KOPT-K1 (cell line): ENCODE measurements around the gene MRPL39.
"Not testable (repeated sequence)": the region's sequence is repeated elsewhere in the genome, so short reads cannot be mapped to it uniquely, and the experiment has no call there.

Experiments used
- H3K27ac ChIP-seq: fragments of 200-600 bp; sonication (generic); 2 replicates; pipeline ENCODE4 v1.5.1; 2016; ENCODE audit warnings: antibody characterized with exemption, mild to moderate bottlenecking, low read depth, low read length; ENCODE audit not compliant: poor library complexity, severe bottlenecking
- H3K36me3 ChIP-seq: fragments of 200-600 bp; sonication (generic); 2 replicates; pipeline ENCODE4 v1.5.1; 2017; ENCODE audit warnings: antibody characterized with exemption, mild to moderate bottlenecking, low read length, moderate library complexity; ENCODE audit not compliant: insufficient read depth
- H3K9me3 ChIP-seq: fragments of 200-600 bp; sonication (generic); 2 replicates; pipeline ENCODE4 v1.5.1; 2017; ENCODE audit warnings: antibody characterized with exemption, low read length, mild to moderate bottlenecking; ENCODE audit not compliant: insufficient read depth, poor library complexity, severe bottlenecking

MRPL39 gene

GRCh38 chr21:25626757-25627156 is 19.5 kb upstream of the MRPL39 start:
- Histone ChIP-seq H3K9me3 (no peaks in the 10 kb centered on the region), H3K27ac (no peak overlapping the region), H3K36me3 (no peaks in the 10 kb centered on the region)

- not testable (repeated sequence) for H3K36me3 ChIP-seq, H3K9me3 ChIP-seq, H3K27ac ChIP-seq
These were observed 18.7 kb upstream of the MRPL39 start for GRCh38 chr21:25625776-25626555.

GRCh38 chr21:25625036-25625435 is 17.8 kb upstream of the MRPL39 start:
- H3K9me3 ChIP-seq, result no peaks in the 10 kb centered on the region
- H3K27ac ChIP-seq, result no peak overlapping the region
- H3K36me3 ChIP-seq, result no peaks in the 10 kb centered on the region

- Histone ChIP-seq H3K9me3 (no peaks in the 10 kb centered on the region), H3K27ac (no peak overlapping the region), H3K36me3 (no peaks in the 10 kb centered on the region)
These were observed 17.2 kb upstream of the MRPL39 start for GRCh38 chr21:25624511-25624910.

- Histone ChIP-seq H3K27ac (no peak overlapping the region), H3K9me3 (no peaks in the 10 kb centered on the region), H3K36me3 (no peaks in the 10 kb centered on the region)
These were observed 11.9 kb upstream of the MRPL39 start for GRCh38 chr21:25619198-25619597.

GRCh38 chr21:25615880-25616279 is 8.6 kb upstream of the MRPL39 start:
- Histone ChIP-seq H3K9me3 (no peaks in the 10 kb centered on the region), H3K36me3 (no peaks in the 10 kb centered on the region), H3K27ac (no peak overlapping the region)

- H3K36me3 ChIP-seq, result no peaks in the 10 kb centered on the region
- H3K27ac ChIP-seq, result no peak overlapping the region
- H3K9me3 ChIP-seq, result no peaks in the 10 kb centered on the region
These were observed 7.2 kb upstream of the MRPL39 start for GRCh38 chr21:25614441-25614840.

GRCh38 chr21:25608044-25608737 is 910 bp upstream of the MRPL39 start:
- Histone ChIP-seq H3K36me3 (peaks cover 23% of the 10 kb centered on the region), H3K9me3 (no peaks in the 10 kb centered on the region), H3K27ac (no peak overlapping the region)

- Histone ChIP-seq H3K27ac (no peak overlapping the region), H3K9me3 (no peaks in the 10 kb centered on the region), H3K36me3 (peaks cover 97% of the 10 kb centered on the region)
These were observed 17.4 kb downstream of the MRPL39 start for GRCh38 chr21:25589887-25590286.

GRCh38 chr21:25586791-25587190 is 20.5 kb downstream of the MRPL39 start:
- no peaks in the 10 kb centered on the region for H3K9me3 ChIP-seq
- peaks cover 81% of the 10 kb centered on the region for H3K36me3 ChIP-seq
- H3K27ac ChIP-seq, result no peak overlapping the region

- Histone ChIP-seq H3K36me3 (peaks cover 77% of the 10 kb centered on the region), H3K9me3 (no peaks in the 10 kb centered on the region), H3K27ac (no peak overlapping the region)
These were observed 21.0 kb downstream of the MRPL39 start for GRCh38 chr21:25586326-25586725.

GRCh38 chr21:25584833-25585676 is 22.2 kb downstream of the MRPL39 start:
- Histone ChIP-seq H3K9me3 (no peaks in the 10 kb centered on the region), H3K36me3 (peaks cover 65% of the 10 kb centered on the region), H3K27ac (no peak overlapping the region)

- H3K27ac ChIP-seq, result no peak overlapping the region
These were observed 23.7 kb downstream of the MRPL39 start for GRCh38 chr21:25583370-25584130.

GRCh38 chr21:25582888-25583287 is 24.4 kb downstream of the MRPL39 start:
- peaks cover 52% of the 10 kb centered on the region for H3K36me3 ChIP-seq
- no peak overlapping the region for H3K27ac ChIP-seq
- no peaks in the 10 kb centered on the region for H3K9me3 ChIP-seq

More at GRCh38 chr21:25583370-25584130, 23.7 kb downstream of the MRPL39 start:
- Histone ChIP-seq H3K36me3 (peaks cover 52% of the 10 kb centered on the region), H3K9me3 (no peaks in the 10 kb centered on the region)
